Fibroblast of the aortic adventitia (primary cell): Measurements from ENCODE around the gene FOXO6. TPM values are rescaled to one million over a fixed set of nuclear protein-coding genes. Genes with fewer than 3 reads are reported as not detected.
A peak's percentile ranks its signal among the peaks of the same experiment; 100 is the strongest.

Source experiments
- DNase-seq: peaks from one replicate; pipeline ENCODE4 v3.0.0-alpha.2; 2010; ENCODE audit warnings: low read depth
- H3K4me3 ChIP-seq: 2 replicates; pipeline ENCODE4 v1.5.1; 2011; ENCODE audit warnings: low read depth, mild to moderate bottlenecking, control low read depth, low read length, moderate library complexity
- total RNA-seq: library from RNA; depleted of rRNA; stranded (reverse); fragments of >200 nt; gene quantifications from 2 replicates; pipeline ENCODE4 v1.2.3, GENCODE V29; 2012; ENCODE audit warnings: low replicate concordance
- TF ChIP-seq, protein P1 (sequence below): IDR thresholded peaks from 2 replicates; pipeline ENCODE4 v1.5.1; 2011; ENCODE audit warnings: mild to moderate bottlenecking, low read length, control low read depth, inconsistent platforms; ENCODE audit not compliant: insufficient read depth

The FOXO6 gene
- total RNA-seq, 1 donor = not detected

DNA sequence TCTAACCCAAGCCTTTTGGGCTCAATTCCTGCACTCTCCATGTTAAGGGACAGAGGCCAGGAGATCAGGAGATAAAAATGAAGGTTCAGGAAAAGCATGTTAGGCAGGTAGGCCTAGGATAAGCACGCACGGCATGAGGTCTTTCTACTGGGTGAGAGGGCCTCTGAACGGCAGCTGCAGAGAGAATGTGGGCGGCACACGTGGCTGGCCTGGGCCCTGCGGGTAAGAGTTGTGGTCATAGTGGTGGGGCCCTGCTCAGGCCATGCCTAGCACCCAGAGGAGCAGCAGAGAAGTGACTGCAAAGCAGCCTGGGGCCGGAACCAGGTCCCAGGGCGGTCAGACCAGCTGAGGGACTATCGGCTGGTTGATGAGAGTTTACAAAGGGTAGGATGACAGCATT is 7.5 kb upstream of the FOXO6 start:
- H3K4me3 ChIP-seq = no peak overlapping the region
- DNase-seq = no peak
- TF ChIP-seq, protein P1, sequence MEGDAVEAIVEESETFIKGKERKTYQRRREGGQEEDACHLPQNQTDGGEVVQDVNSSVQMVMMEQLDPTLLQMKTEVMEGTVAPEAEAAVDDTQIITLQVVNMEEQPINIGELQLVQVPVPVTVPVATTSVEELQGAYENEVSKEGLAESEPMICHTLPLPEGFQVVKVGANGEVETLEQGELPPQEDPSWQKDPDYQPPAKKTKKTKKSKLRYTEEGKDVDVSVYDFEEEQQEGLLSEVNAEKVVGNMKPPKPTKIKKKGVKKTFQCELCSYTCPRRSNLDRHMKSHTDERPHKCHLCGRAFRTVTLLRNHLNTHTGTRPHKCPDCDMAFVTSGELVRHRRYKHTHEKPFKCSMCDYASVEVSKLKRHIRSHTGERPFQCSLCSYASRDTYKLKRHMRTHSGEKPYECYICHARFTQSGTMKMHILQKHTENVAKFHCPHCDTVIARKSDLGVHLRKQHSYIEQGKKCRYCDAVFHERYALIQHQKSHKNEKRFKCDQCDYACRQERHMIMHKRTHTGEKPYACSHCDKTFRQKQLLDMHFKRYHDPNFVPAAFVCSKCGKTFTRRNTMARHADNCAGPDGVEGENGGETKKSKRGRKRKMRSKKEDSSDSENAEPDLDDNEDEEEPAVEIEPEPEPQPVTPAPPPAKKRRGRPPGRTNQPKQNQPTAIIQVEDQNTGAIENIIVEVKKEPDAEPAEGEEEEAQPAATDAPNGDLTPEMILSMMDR = no peak

DNA sequence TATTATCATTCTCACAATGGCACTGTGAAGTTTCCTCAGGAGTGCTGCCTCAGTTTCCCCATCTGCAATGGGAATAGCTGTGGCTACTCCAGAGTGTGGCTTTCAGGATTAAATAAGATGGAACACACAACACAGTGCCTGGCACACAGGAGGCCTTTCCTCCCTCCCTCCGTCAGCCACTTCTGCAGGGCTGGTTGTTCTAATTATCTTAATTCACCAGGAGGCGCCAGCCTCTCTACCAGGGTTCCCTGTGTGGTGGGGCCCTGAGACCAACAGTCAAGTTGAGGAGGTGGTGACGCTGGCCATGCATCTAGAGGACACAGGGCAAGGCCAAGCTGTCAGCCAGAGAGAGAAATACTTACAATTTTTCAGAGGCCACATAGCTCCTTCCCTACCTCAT is 6.3 kb upstream of the FOXO6 start:
- H3K4me3 ChIP-seq = no peak overlapping the region
- TF ChIP-seq, protein P1 = no peak
- no peak for DNase-seq

DNA sequence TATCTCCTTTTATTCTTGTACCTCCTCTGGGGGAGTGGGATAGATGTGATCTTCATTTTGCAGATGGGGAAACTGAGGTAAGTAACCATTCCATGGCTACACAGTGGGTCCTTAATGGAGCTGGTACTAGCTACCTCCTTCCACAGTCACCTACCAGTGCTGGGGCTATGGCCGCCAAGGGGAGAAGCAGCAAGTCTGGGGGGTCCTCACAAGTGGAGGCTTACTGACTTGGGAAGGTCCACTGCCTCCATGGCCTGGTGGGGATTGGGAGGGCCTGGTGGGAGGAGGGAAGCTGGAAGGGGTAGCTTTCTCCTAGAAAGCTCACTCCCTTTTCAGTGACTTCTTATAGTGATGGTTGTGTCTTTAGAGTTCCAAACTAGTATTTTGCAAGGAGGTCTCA is 5.9 kb upstream of the FOXO6 start:
- TF ChIP-seq, protein P1 = no peak
- no peak for DNase-seq
- H3K4me3 ChIP-seq = no peak overlapping the region

DNA sequence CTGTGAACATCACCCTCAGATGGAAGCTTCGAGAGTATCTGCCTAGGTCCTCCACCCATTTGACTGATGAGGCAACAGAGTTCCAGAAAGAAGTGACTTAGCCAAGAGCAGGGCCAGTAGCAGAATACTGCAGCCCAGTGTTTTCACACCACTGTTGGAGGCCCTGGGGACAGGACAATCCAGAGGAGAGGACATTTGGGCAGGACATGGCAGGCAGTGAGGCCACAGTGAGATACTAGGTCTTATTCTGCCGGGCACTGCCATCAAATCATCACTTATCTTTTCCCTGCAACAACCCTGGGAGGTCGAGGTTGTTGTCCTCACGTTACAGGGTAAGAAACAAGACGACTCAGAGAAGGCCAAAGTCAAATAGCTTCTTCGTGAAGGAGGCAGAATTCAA is 5.5 kb upstream of the FOXO6 start:
- no peak overlapping the region for H3K4me3 ChIP-seq
- no peak for DNase-seq
- TF ChIP-seq, protein P1 = no peak

DNA sequence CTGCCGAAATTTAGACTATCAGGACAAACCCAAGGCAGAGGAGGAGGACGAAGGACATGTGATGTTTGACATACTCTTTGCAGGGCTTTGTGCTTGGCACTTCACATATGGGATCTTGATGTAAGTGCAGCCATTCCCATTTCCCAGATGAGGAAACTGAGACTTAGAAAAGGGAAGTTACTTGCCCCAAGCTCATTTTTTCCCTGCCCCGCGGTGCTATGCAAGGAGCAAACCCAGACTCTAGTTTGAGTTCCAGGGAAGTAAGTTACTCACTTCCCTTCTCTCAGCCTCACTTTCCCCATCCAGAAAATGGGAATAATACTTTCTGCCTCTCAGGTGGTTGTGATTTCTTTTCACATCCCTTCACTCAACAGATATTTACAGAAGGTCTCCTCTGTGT is 4.5 kb upstream of the FOXO6 start:
- no peak for DNase-seq
- no peak overlapping the region for H3K4me3 ChIP-seq
- TF ChIP-seq, protein P1 = no peak

DNA sequence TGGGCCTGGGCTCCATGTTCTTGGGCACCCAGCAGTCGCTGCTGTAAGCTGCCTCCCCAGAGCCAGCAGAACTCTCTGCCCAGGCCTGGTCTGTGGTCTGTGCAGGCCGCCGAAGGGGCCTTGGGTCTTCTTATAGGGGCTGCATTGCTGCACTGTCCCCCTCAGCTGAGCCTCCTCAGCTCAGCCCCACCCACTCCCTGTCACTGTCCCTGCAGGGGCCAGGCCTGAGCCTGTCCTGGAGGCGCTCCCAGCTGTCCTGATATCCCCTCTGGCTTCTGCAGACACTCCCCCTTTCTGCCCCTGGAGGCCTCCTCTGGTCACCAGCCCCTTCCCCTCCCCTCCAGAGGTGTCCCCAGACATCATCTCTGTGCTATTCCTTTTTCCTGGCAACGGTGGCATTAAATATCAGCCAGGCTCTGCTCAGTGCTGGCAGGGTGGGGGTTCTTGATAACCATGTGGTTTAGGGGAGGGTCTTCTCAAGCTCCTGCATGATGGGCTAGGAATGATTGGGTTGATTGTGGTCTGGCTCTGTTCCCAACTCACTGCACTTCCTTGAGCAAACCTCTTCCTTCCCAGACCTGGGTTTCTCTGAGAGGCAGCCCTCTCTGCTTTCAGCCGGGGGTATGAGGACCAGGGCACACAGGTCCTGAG is 3.7 kb upstream of the FOXO6 start:
- peak; percentile 15 for DNase-seq
- no peak overlapping the region for H3K4me3 ChIP-seq
- TF ChIP-seq, protein P1 = no peak
